H9 (cell line): ENCODE results near the gene RPL36. TPM values are rescaled to one million over a fixed set of nuclear protein-coding genes. Genes with fewer than 3 reads are reported as not detected.
A peak's percentile ranks its signal among the peaks of the same experiment; 100 is the strongest.

ENCODE experiments used
- DNase-seq: peaks from one replicate; pipeline ENCODE4 v3.0.0-alpha.2; 2017
- H2AFZ ChIP-seq: one replicate; pipeline ENCODE4 v1.6.1; 2013; ENCODE audit warnings: mild to moderate bottlenecking, low read length, control low read depth, moderate library complexity
- H2AK5ac ChIP-seq: 2 replicates; pipeline ENCODE4 v1.6.1; 2013; ENCODE audit warnings: low read length, control low read depth, mixed read lengths; ENCODE audit not compliant: insufficient read length
- H2BK120ac ChIP-seq: one replicate; pipeline ENCODE4 v1.6.1; 2013; ENCODE audit warnings: low read depth, mild to moderate bottlenecking, low read length, control low read depth, inconsistent platforms; ENCODE audit not compliant: poor library complexity, severe bottlenecking
- H2BK12ac ChIP-seq: 2 replicates; pipeline ENCODE4 v1.6.1; 2013; ENCODE audit warnings: low read length, control low read depth, mixed read lengths, low read depth; ENCODE audit not compliant: insufficient read length
- H2BK15ac ChIP-seq: 2 replicates; pipeline ENCODE4 v1.6.1; 2013; ENCODE audit warnings: low read depth, low read length, control low read depth
- H2BK20ac ChIP-seq: one replicate; pipeline ENCODE4 v1.6.1; 2013; ENCODE audit warnings: low read depth, mild to moderate bottlenecking, low read length, control low read depth, inconsistent platforms; ENCODE audit not compliant: poor library complexity, severe bottlenecking
- H2BK5ac ChIP-seq: 2 replicates; pipeline ENCODE4 v1.6.1; 2013; ENCODE audit warnings: low read length, control low read depth, mixed read lengths; ENCODE audit not compliant: insufficient read length
- H3K14ac ChIP-seq: 2 replicates; pipeline ENCODE4 v1.6.1; 2013; ENCODE audit warnings: low read length, control low read depth; ENCODE audit not compliant: insufficient read depth
- H3K18ac ChIP-seq: 2 replicates; pipeline ENCODE4 v1.6.1; 2013; ENCODE audit warnings: low read depth, mild to moderate bottlenecking, mixed read lengths, low read length, control low read depth; ENCODE audit not compliant: insufficient read length
- H3K23ac ChIP-seq: 2 replicates; pipeline ENCODE4 v1.6.1; 2013; ENCODE audit warnings: low read length, control low read depth, mixed read lengths, low read depth; ENCODE audit not compliant: insufficient read length
- H3K23me2 ChIP-seq: 2 replicates; pipeline ENCODE4 v1.6.1; 2013; ENCODE audit warnings: low read depth, mild to moderate bottlenecking, mixed read lengths, low read length, control low read depth; ENCODE audit not compliant: insufficient read length, poor library complexity, severe bottlenecking
- H3K27ac ChIP-seq: 2 replicates; pipeline ENCODE4 v1.5.1; 2013; ENCODE audit warnings: low read length, control low read depth, mixed read lengths, low read depth; ENCODE audit not compliant: insufficient read length
- H3K27me3 ChIP-seq: 2 replicates; pipeline ENCODE4 v1.6.1; 2013; ENCODE audit warnings: low read length, control low read depth, inconsistent platforms; ENCODE audit not compliant: insufficient read depth
- H3K4ac ChIP-seq: 2 replicates; pipeline ENCODE4 v1.6.1; 2013; ENCODE audit warnings: low read depth, mild to moderate bottlenecking, control low read depth, inconsistent platforms, low read length, moderate library complexity
- H3K4me1 ChIP-seq: 2 replicates; pipeline ENCODE4 v1.6.1; 2013; ENCODE audit warnings: low read length, control low read depth, inconsistent platforms; ENCODE audit not compliant: insufficient read depth
- H3K4me2 ChIP-seq: 2 replicates; pipeline ENCODE4 v1.6.1; 2013; ENCODE audit warnings: low read length, control low read depth, mixed read lengths; ENCODE audit not compliant: insufficient read length, insufficient read depth
- H3K56ac ChIP-seq: 2 replicates; pipeline ENCODE4 v1.6.1; 2013; ENCODE audit warnings: low read depth, mild to moderate bottlenecking, mixed read lengths, low read length, control low read depth; ENCODE audit not compliant: insufficient read length
- H3K79me1 ChIP-seq: 2 replicates; pipeline ENCODE4 v1.6.1; 2013; ENCODE audit warnings: low read depth, mild to moderate bottlenecking, moderate library complexity, low read length, control low read depth, inconsistent platforms; ENCODE audit not compliant: insufficient read depth, poor library complexity, severe bottlenecking
- H3K79me2 ChIP-seq: 2 replicates; pipeline ENCODE4 v1.6.1; 2013; ENCODE audit warnings: low read length, control low read depth, inconsistent platforms; ENCODE audit not compliant: insufficient read depth
- H3K9ac ChIP-seq: 2 replicates; pipeline ENCODE4 v1.6.1; 2013; ENCODE audit warnings: low read length, control low read depth, mixed read lengths; ENCODE audit not compliant: insufficient read length; ENCODE audit errors: extremely low read depth
- H3K9me3 ChIP-seq: one replicate; pipeline ENCODE4 v1.6.1; 2013; ENCODE audit warnings: low read depth, low read length, inconsistent platforms; ENCODE audit not compliant: control insufficient read depth
- H3T11ph ChIP-seq: one replicate; pipeline ENCODE4 v1.6.1; 2013; ENCODE audit warnings: mild to moderate bottlenecking, low read length, control low read depth, inconsistent platforms
- H4K20me1 ChIP-seq: one replicate; pipeline ENCODE4 v1.6.1; 2013; ENCODE audit not compliant: control insufficient read depth, insufficient read length, insufficient read depth
- H4K5ac ChIP-seq: 2 replicates; pipeline ENCODE4 v1.6.1; 2013; ENCODE audit warnings: low read depth, mild to moderate bottlenecking, mixed read lengths, low read length, control low read depth; ENCODE audit not compliant: insufficient read length
- H4K8ac ChIP-seq: replicated peaks from 2 replicates; pipeline ENCODE4 v1.6.1; 2013; ENCODE audit warnings: low read length, control low read depth, mixed read lengths, low read depth; ENCODE audit not compliant: insufficient read length
- H4K91ac ChIP-seq: 2 replicates; pipeline ENCODE4 v1.6.1; 2013; ENCODE audit warnings: low read depth, mild to moderate bottlenecking, moderate library complexity, mixed read lengths, low read length, control low read depth; ENCODE audit not compliant: insufficient read length
- H3K27ac Mint-ChIP-seq, 3 experiments: 2 replicates in 2 of 3; 3 replicates in 1 of 3; pipeline ENCODE4 v1.8.0; 2020 to 2021; ENCODE audit warnings: mixed read lengths in 3 of 3, mild to moderate bottlenecking in 1 of 3, moderate library complexity in 1 of 3
- H3K27me3 Mint-ChIP-seq: 2 replicates; pipeline ENCODE4 v1.8.0; 2021; ENCODE audit warnings: low read depth, mild to moderate bottlenecking, moderate library complexity, mixed read lengths
- H3K36me3 Mint-ChIP-seq, 3 experiments: 2 replicates in 2 of 3; 3 replicates in 1 of 3; pipeline ENCODE4 v1.8.0; 2020 to 2021; ENCODE audit warnings: low read depth in 3 of 3, mixed read lengths in 3 of 3; ENCODE audit not compliant: insufficient read depth in 1 of 3
- H3K4me1 Mint-ChIP-seq, 2 experiments: 2 replicates each; pipeline ENCODE4 v1.8.0; 2020; ENCODE audit warnings: mixed read lengths in 2 of 2
- H3K4me3 Mint-ChIP-seq, 2 experiments: 2 replicates in 1 of 2; 3 replicates in 1 of 2; pipeline ENCODE4 v1.8.0; 2020 to 2021; ENCODE audit warnings: mild to moderate bottlenecking in 2 of 2, mixed read lengths in 2 of 2, moderate library complexity in 1 of 2
- H3K9me3 Mint-ChIP-seq, 2 experiments: 2 replicates in 1 of 2; 3 replicates in 1 of 2; pipeline ENCODE4 v1.8.0; 2020; ENCODE audit warnings: mild to moderate bottlenecking in 2 of 2, mixed read lengths in 2 of 2, moderate library complexity in 1 of 2
- WGBS: extraction: QIAGEN DNeasy Blood & Tissue Kit; methylation state at CpG from one replicate; pipeline ENCODE4 v1.1.7; 2013; ENCODE audit warnings: missing lambda C conversion rate, low lambda C conversion rate, mixed read lengths; ENCODE audit not compliant: insufficient read length; ENCODE audit errors: extremely low coverage; 5-methylcytosine and 5-hydroxymethylcytosine counted together
- total RNA-seq: library from RNA; stranded (reverse); gene quantifications from 2 replicates; pipeline ENCODE4 v1.2.1, GENCODE V29; 2021
- TF ChIP-seq, protein P1 (sequence below): fragments of 200-600 bp; sonication (generic); conservative IDR thresholded peaks from 3 replicates; pipeline ENCODE4 v1.8.0; 2021; ENCODE audit warnings: antibody characterized with exemption, mild to moderate bottlenecking

Gene RPL36
- total RNA-seq, 1 experiment from 2014 or later: 1,074 TPM

DNA sequence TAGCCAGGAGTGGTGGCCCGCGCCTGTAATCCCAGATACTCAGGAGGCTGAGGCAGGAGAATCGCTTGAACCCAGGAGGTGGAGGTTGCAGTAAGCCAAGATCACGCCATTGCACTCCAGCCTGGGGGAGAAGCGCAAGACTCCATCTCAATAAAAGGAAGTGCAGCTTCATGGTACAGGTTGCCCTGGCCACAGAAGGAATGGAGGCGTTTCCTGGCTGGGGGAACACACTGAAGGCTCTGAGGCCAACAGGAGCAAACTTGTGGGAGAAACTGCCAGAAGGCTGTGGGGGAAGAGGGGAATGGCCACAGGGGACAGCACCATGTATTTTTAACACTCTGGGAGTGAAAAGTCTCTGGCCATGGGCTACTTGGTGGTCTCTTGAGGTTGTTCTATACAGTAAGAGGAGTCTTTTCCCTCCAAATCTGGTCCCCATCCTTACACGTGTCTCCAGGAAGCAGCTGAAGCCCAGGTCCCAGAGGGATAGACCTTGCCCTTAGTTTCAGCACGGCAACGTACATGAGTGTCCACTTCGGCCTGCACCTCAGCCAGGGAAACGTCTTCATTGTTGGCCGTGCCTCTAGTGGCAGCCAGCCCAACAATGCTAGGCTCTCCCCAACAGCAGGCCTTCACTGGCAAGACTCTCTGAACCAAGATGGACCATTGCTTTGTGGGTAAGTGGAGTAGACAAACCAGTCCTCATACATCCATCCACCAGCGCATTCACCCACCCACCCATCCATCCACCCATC lies 17.2 kb upstream of the RPL36 start:
- H2BK120ac ChIP-seq: no peak overlapping the region

More for the DNA sequence above, 17.2 kb upstream of the RPL36 start:
- no peaks in the 10 kb centered on the region for H3K27me3 ChIP-seq
- no peaks in the 10 kb centered on the region for H3K4me1 ChIP-seq
- no peak overlapping the region for H2AK5ac ChIP-seq
- H3K56ac ChIP-seq: no peak overlapping the region
- H3K4me1 Mint-ChIP-seq: peaks cover 2 to 7% of the 10 kb centered on the region in 2 experiments; a peak in 3 of 4 replicates
- H3K18ac ChIP-seq: no peak overlapping the region
- H3K27me3 Mint-ChIP-seq: no peaks in the 10 kb centered on the region; the same call in 1 of the 2 replicates
- no peak overlapping the region for H4K8ac ChIP-seq
- H3K4me3 Mint-ChIP-seq: no peak overlapping the region
- no peak overlapping the region for H3K4me2 ChIP-seq
- no peak overlapping the region for H3K27ac ChIP-seq
- peak overlapping the region in 1 of 3 experiments; percentile 44; a peak in 1 of 7 replicates for H3K27ac Mint-ChIP-seq
- H4K91ac ChIP-seq: no peak overlapping the region
- no peak overlapping the region for H3K4ac ChIP-seq
- no peak overlapping the region for H3K23ac ChIP-seq
- no peak overlapping the region for H3K9ac ChIP-seq
- H2BK15ac ChIP-seq: no peak overlapping the region
- no peaks in the 10 kb centered on the region for H3K79me2 ChIP-seq
- H3K14ac ChIP-seq: no peak overlapping the region
- no peaks in the 10 kb centered on the region for H3K23me2 ChIP-seq
- DNase-seq: no peak
- no peaks in the 10 kb centered on the region for H3K9me3 ChIP-seq
- no peak overlapping the region for H4K5ac ChIP-seq
- H3K36me3 Mint-ChIP-seq: peaks cover 14 to 44% (median 29%) of the 10 kb centered on the region in 3 experiments; a peak in 6 of 7 replicates
- no peak overlapping the region for H2BK20ac ChIP-seq
- no peak overlapping the region for H3T11ph ChIP-seq
- no peak overlapping the region for H2AFZ ChIP-seq
- TF ChIP-seq, protein P1, sequence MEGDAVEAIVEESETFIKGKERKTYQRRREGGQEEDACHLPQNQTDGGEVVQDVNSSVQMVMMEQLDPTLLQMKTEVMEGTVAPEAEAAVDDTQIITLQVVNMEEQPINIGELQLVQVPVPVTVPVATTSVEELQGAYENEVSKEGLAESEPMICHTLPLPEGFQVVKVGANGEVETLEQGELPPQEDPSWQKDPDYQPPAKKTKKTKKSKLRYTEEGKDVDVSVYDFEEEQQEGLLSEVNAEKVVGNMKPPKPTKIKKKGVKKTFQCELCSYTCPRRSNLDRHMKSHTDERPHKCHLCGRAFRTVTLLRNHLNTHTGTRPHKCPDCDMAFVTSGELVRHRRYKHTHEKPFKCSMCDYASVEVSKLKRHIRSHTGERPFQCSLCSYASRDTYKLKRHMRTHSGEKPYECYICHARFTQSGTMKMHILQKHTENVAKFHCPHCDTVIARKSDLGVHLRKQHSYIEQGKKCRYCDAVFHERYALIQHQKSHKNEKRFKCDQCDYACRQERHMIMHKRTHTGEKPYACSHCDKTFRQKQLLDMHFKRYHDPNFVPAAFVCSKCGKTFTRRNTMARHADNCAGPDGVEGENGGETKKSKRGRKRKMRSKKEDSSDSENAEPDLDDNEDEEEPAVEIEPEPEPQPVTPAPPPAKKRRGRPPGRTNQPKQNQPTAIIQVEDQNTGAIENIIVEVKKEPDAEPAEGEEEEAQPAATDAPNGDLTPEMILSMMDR: no peak
- H3K9me3 Mint-ChIP-seq: no peaks in the 10 kb centered on the region
- no peak overlapping the region for H2BK12ac ChIP-seq
- H4K20me1 ChIP-seq: no peaks in the 10 kb centered on the region
- no peaks in the 10 kb centered on the region for H3K79me1 ChIP-seq
- no CpG with 5 or more reads among the region's 13 CpGs for WGBS
- H2BK5ac ChIP-seq: no peak overlapping the region
